Natural killer cell (primary cell): ENCODE data around the gene C10orf67. TPM values are rescaled to one million over a fixed set of nuclear protein-coding genes. Genes with fewer than 3 reads are reported as not detected.
A peak's percentile ranks its signal among the peaks of the same experiment; 100 is the strongest.
"Not testable (repeated sequence)": the region's sequence is repeated elsewhere in the genome, so short reads cannot be mapped to it uniquely, and the experiment has no call there.

Experiments
- ATAC-seq, 3 donors: fragments of 150-1000 bp in 2 of 3; fragments of 200-7000 bp in 1 of 3; cut with Tn5 transposase; 1 replicate in 1 of 3; 2 replicates in 2 of 3; pipeline ENCODE4 v1.10.0; 2021; ENCODE audit warnings: mild to moderate bottlenecking in 2 of 3, moderate library complexity in 2 of 3
- DNase-seq, 2 donors: peaks; one replicate each; pipeline versions ENCODE4 v3.0.0 to v3.0.0-alpha.2; 2013 to 2021; ENCODE audit warnings: mixed read lengths in 1 of 2
- H3K27ac ChIP-seq: one replicate; pipeline ENCODE4 v1.5.1; 2013; ENCODE audit warnings: mild to moderate bottlenecking, low read length
- H3K27me3 ChIP-seq: one replicate; pipeline ENCODE4 v1.6.1; 2013; ENCODE audit warnings: low read length; ENCODE audit not compliant: control insufficient read depth, insufficient read depth
- H3K36me3 ChIP-seq: one replicate; pipeline ENCODE4 v1.6.1; 2013; ENCODE audit warnings: low read length; ENCODE audit not compliant: control insufficient read depth, insufficient read depth
- H3K4me1 ChIP-seq: one replicate; pipeline ENCODE4 v1.6.1; 2013; ENCODE audit warnings: low read length; ENCODE audit not compliant: control insufficient read depth, insufficient read depth
- H3K4me3 ChIP-seq: one replicate; pipeline ENCODE4 v1.5.1; 2013; ENCODE audit warnings: low read length
- H3K9me3 ChIP-seq: one replicate; pipeline ENCODE4 v1.6.1; 2013; ENCODE audit warnings: low read length; ENCODE audit not compliant: control insufficient read depth, insufficient read depth
- H3K27ac Mint-ChIP-seq, 2 donors: one replicate each; pipeline ENCODE4 v1.8.0; 2022; ENCODE audit warnings: mild to moderate bottlenecking in 2 of 2, mixed read lengths in 2 of 2, moderate library complexity in 1 of 2
- H3K27me3 Mint-ChIP-seq, 2 donors: one replicate each; pipeline ENCODE4 v1.8.0; 2022; ENCODE audit warnings: low read depth in 2 of 2, mixed read lengths in 2 of 2
- H3K36me3 Mint-ChIP-seq: one replicate; pipeline ENCODE4 v1.8.0; 2022; ENCODE audit warnings: mixed read lengths
- H3K4me1 Mint-ChIP-seq, 2 donors: one replicate each; pipeline ENCODE4 v1.8.0; 2022; ENCODE audit warnings: mixed read lengths in 2 of 2
- H3K4me3 Mint-ChIP-seq: one replicate; pipeline ENCODE4 v1.8.0; 2022; ENCODE audit warnings: mild to moderate bottlenecking, moderate library complexity, mixed read lengths
- H3K9me3 Mint-ChIP-seq, 2 donors: one replicate each; pipeline ENCODE4 v1.8.0; 2022; ENCODE audit warnings: mixed read lengths in 2 of 2
- WGBS: methylation state at CpG from one replicate; pipeline ENCODE4 v1.1.7; 2013; ENCODE audit warnings: missing lambda C conversion rate; ENCODE audit not compliant: insufficient coverage; 5-methylcytosine and 5-hydroxymethylcytosine counted together
- intact Hi-C: fragments of 100-400 bp; cut with micrococcal nuclease; formaldehyde crosslinking; loops from one replicate; pipeline ENCODE4 v1.14.2; 2022
- total RNA-seq, 4 donors: library from RNA; stranded (reverse); fragments of 120-200 nt in 1 of 4; gene quantifications; one replicate each; pipeline versions ENCODE4 v1.2.3 to v1.2.4, GENCODE V29; 2013 to 2022
- TF ChIP-seq, protein P1 (sequence below): fragments of 200-600 bp; IDR thresholded peaks from one replicate; pipeline ENCODE4 v1.8.0; 2022; ENCODE audit warnings: antibody characterized with exemption

Gene C10orf67
- not detected for total RNA-seq
- total RNA-seq (2013): not detected

DNA sequence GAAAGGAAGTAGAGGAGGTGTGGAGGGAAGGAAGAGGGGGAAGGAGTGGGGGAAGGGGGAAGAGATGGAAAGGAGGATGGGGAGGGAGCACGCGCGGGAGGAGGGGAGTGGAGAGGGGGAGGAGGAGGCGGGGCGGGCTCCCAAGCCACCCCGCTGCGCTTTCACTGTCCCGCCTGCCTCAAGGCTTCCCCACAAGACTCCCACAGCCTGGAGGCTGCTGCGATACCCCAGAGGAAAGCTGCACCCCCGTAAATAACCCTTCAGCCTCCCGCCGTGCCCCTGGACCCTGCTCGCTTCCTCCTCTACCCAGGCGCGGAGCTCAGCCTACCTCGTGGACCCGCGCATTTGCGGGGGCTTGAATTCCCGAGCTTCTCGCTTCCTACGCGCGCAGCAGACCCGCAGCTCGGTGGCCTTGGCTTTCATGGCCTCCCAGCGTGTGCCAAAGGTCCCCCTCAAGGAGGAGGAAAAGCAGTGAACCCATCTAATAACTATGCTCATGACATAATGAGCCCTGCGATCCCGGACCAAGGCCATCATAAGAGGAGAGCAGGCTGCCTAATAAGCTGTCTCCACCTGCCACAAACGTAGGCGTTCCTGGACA is at the start of gene C10orf67:
Gene C10orf67 (minus strand): TSS at position 557 of the 601 bp plus-strand sequence. CDS start 23 bp downstream, at position 534.
- intact Hi-C loops: no loop called here
- Mint-ChIP-seq H3K36me3 (no peaks in the 10 kb centered on the region), H3K9me3 (peaks cover 0 to 2% of the 10 kb centered on the region in 2 donors), H3K27ac (no peak within 1 kb of the TSS), H3K27me3 (peaks cover 21 to 37% of the 10 kb centered on the region in 2 donors), H3K4me3 (peak within 1 kb of the TSS; percentile 47), H3K4me1 (peaks cover 5% of the 10 kb centered on the region in 2 donors)
- H3K36me3 ChIP-seq: no peaks in the 10 kb centered on the region
- TF ChIP-seq, protein P1, sequence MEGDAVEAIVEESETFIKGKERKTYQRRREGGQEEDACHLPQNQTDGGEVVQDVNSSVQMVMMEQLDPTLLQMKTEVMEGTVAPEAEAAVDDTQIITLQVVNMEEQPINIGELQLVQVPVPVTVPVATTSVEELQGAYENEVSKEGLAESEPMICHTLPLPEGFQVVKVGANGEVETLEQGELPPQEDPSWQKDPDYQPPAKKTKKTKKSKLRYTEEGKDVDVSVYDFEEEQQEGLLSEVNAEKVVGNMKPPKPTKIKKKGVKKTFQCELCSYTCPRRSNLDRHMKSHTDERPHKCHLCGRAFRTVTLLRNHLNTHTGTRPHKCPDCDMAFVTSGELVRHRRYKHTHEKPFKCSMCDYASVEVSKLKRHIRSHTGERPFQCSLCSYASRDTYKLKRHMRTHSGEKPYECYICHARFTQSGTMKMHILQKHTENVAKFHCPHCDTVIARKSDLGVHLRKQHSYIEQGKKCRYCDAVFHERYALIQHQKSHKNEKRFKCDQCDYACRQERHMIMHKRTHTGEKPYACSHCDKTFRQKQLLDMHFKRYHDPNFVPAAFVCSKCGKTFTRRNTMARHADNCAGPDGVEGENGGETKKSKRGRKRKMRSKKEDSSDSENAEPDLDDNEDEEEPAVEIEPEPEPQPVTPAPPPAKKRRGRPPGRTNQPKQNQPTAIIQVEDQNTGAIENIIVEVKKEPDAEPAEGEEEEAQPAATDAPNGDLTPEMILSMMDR: no peak
- H3K4me3 ChIP-seq: peak within 1 kb of the TSS; percentile 20
- ATAC-seq (no peak), DNase-seq (peak in 1 of 2 donors; percentile 51)
- no peaks in the 10 kb centered on the region for H3K9me3 ChIP-seq
- no peak within 1 kb of the TSS for H3K27ac ChIP-seq
- peaks cover 6% of the 10 kb centered on the region for H3K4me1 ChIP-seq
- H3K27me3 ChIP-seq: peaks cover 14% of the 10 kb centered on the region
- WGBS: 2% methylated on average over 29 of the region's 31 CpGs

GRCh38 chr10:23391821-23392220 is 47.2 kb upstream of the C10orf67 start:
- intact Hi-C loops: no loop called here
- 69% methylated on average over 2 of the region's 2 CpGs for WGBS

DNA sequence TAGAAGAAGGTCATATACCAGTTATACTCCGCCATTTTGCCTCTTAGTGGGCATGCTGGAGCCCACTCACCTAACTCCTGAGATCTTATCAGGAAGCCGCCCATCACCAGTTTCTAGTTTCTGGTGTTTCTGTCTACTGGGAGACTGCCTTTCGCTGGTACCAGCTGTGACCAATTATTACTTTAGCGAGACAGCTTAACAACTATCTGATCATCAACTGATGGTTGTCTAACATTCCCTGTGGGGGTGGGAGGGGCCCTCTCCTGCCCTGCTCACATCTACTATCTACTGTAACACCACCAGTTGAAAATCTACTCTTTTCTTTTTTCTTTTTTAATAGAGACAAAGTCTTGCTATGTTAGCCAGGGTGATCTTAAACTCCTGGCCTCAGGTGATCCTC is 46.2 kb upstream of the C10orf67 start:
- no peaks in the 10 kb centered on the region for H3K36me3 ChIP-seq
- no peaks in the 10 kb centered on the region for H3K4me1 ChIP-seq
- 95% methylated on average over 3 of the region's 4 CpGs for WGBS
- H3K27me3 Mint-ChIP-seq: peaks cover 0 to 9% of the 10 kb centered on the region in 2 donors
- H3K27ac Mint-ChIP-seq: no peak overlapping the region
- H3K4me1 Mint-ChIP-seq: no peaks in the 10 kb centered on the region
- no peak overlapping the region for H3K27ac ChIP-seq
- H3K9me3 Mint-ChIP-seq: no peaks in the 10 kb centered on the region
- intact Hi-C loops: no loop called here
- TF ChIP-seq, protein P1: no peak
- no peaks in the 10 kb centered on the region for H3K9me3 ChIP-seq
- H3K4me3 Mint-ChIP-seq: no peak overlapping the region
- no peak for DNase-seq
- H3K4me3 ChIP-seq: no peak overlapping the region
- H3K36me3 Mint-ChIP-seq: no peaks in the 10 kb centered on the region
- no peak for ATAC-seq
- H3K27me3 ChIP-seq: no peaks in the 10 kb centered on the region

More at GRCh38 chr10:23391821-23392220, 47.2 kb upstream of the C10orf67 start:
- Mint-ChIP-seq H3K9me3 (no peaks in the 10 kb centered on the region), H3K36me3 (no peaks in the 10 kb centered on the region), H3K27me3 (peaks cover 0 to 9% of the 10 kb centered on the region in 2 donors), H3K27ac (no peak overlapping the region), H3K4me3 (no peak overlapping the region), H3K4me1 (no peaks in the 10 kb centered on the region)
- Histone ChIP-seq H3K27ac (no peak overlapping the region), H3K4me3 (no peak overlapping the region), H3K9me3 (no peaks in the 10 kb centered on the region), H3K4me1 (no peaks in the 10 kb centered on the region), H3K27me3 (no peaks in the 10 kb centered on the region), H3K36me3 (no peaks in the 10 kb centered on the region)
- TF ChIP-seq, protein P1: no peak
- no peak for ATAC-seq
- DNase-seq: no peak

DNA sequence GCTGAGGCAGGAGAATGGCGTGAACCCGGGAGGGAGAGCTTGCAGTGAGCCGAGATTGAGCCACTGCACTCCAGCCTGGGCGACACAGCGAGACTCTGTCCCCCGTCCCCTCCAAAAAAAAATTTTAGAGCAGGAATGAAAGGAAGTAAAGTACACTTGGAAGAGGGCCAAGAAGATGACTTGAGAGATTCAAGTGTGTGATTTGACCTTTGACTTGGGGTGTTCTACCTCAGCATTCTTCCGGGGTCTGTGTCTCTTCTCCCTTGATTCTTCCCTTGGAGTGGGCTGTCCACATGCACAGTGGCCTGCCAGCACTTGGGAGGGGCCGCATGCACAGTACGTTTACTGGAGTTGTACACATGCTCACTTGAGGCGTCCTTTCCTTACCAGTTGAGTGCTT is 45.8 kb upstream of the C10orf67 start:
- DNase-seq, H3K4me1 ChIP-seq, H3K9me3 ChIP-seq, H3K27me3 ChIP-seq, H3K36me3 Mint-ChIP-seq, H3K27me3 Mint-ChIP-seq, H3K36me3 ChIP-seq, H3K27ac ChIP-seq, H3K9me3 Mint-ChIP-seq, intact Hi-C loops, H3K4me1 Mint-ChIP-seq, H3K4me3 ChIP-seq, H3K4me3 Mint-ChIP-seq, ATAC-seq, H3K27ac Mint-ChIP-seq: not testable (repeated sequence)
- 91% methylated on average over 10 of the region's 10 CpGs for WGBS

DNA sequence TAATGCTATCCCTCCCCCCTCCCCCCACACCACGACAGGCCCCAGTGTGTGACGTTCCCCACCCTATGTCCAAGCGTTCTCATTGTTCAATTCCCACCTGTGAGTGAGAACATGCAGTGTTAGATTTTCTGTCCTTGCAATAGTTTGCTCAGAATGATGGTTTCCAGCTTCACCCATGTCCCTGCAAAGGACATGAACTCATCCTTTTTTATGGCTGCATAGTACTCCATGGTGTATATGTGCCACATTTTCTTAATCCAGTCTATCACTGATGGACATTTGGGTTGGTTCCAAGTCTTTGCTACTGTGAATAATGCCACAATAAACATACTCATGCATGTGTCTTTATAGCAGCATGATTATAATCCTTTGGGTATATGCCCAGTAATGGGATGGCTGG is 42.9 kb upstream of the C10orf67 start:
- H3K27ac Mint-ChIP-seq, H3K4me1 Mint-ChIP-seq, H3K4me3 ChIP-seq, DNase-seq, H3K9me3 Mint-ChIP-seq, intact Hi-C loops, H3K36me3 Mint-ChIP-seq, ATAC-seq, H3K36me3 ChIP-seq, H3K4me1 ChIP-seq, H3K4me3 Mint-ChIP-seq, H3K27ac ChIP-seq, H3K27me3 Mint-ChIP-seq, H3K9me3 ChIP-seq, H3K27me3 ChIP-seq: not testable (repeated sequence)
- 87% methylated on average over 3 of the region's 3 CpGs for WGBS
